Measurements from ENCODE around the gene PPP1R2.

Gene PPP1R2

GRCh38 chr3:195574497-195575304 lies 31.6 kb upstream of the PPP1R2 start:
- Histone ChIP-seq H3K4me3 (no peak overlapping the region), H3K36me3 (replicated peaks) (no peaks in the 10 kb centered on the region), H3K27me3 (ENCODE audit: low read depth) (no peaks in the 10 kb centered on the region), H3K4me1 (no peaks in the 10 kb centered on the region), H3K9me3 (no peaks in the 10 kb centered on the region)
- in situ Hi-C loops (cut with MboI; ENCODE audit: low sequenced_read_pairs) = no loop called here
- DNase-seq (ENCODE audit: low spot score in 2 of 2) = no peak

GRCh38 chr3:195573611-195574496 lies 30.7 kb upstream of the PPP1R2 start:
- Histone ChIP-seq H3K4me3 (no peak overlapping the region), H3K9me3 (no peaks in the 10 kb centered on the region), H3K36me3 (replicated peaks) (no peaks in the 10 kb centered on the region), H3K27me3 (ENCODE audit: low read depth) (no peaks in the 10 kb centered on the region), H3K4me1 (no peaks in the 10 kb centered on the region)
- in situ Hi-C loops (cut with MboI; ENCODE audit: low sequenced_read_pairs) = no loop called here
- no peak for DNase-seq (ENCODE audit: low spot score in 2 of 2)

GRCh38 chr3:195571361-195571760 lies 28.2 kb upstream of the PPP1R2 start:
- DNase-seq (ENCODE audit: low spot score in 2 of 2) = no peak
- no peaks in the 10 kb centered on the region; the same call in 1 of the 2 replicates for H3K4me1 ChIP-seq
- H3K36me3 ChIP-seq (replicated peaks) = no peaks in the 10 kb centered on the region
- no peaks in the 10 kb centered on the region for H3K27me3 ChIP-seq (ENCODE audit: low read depth)
- no peaks in the 10 kb centered on the region for H3K9me3 ChIP-seq
- H3K4me3 ChIP-seq = no peak overlapping the region
- in situ Hi-C loops (cut with MboI; ENCODE audit: low sequenced_read_pairs) = no loop called here

- Histone ChIP-seq H3K36me3 (replicated peaks) (no peaks in the 10 kb centered on the region), H3K4me1 (no peaks in the 10 kb centered on the region; the same call in 1 of the 2 replicates), H3K27me3 (ENCODE audit: low read depth) (no peaks in the 10 kb centered on the region), H3K4me3 (no peak overlapping the region), H3K9me3 (no peaks in the 10 kb centered on the region)
- in situ Hi-C loops (cut with MboI; ENCODE audit: low sequenced_read_pairs) = no loop called here
- DNase-seq (ENCODE audit: low spot score in 2 of 2) = no peak
Observed at GRCh38 chr3:195570912-195571311, 27.8 kb upstream of the PPP1R2 start.

GRCh38 chr3:195570344-195570743 lies 27.2 kb upstream of the PPP1R2 start:
- Histone ChIP-seq H3K27me3 (ENCODE audit: low read depth) (no peaks in the 10 kb centered on the region), H3K9me3 (no peaks in the 10 kb centered on the region), H3K4me1 (no peaks in the 10 kb centered on the region; the same call in 1 of the 2 replicates), H3K36me3 (replicated peaks) (no peaks in the 10 kb centered on the region), H3K4me3 (no peak overlapping the region)
- DNase-seq (ENCODE audit: low spot score in 2 of 2) = no peak
- in situ Hi-C loops (cut with MboI; ENCODE audit: low sequenced_read_pairs) = no loop called here

- in situ Hi-C loops (cut with MboI; ENCODE audit: low sequenced_read_pairs) = no loop called here
- H3K4me3 ChIP-seq = no peak overlapping the region
- H3K9me3 ChIP-seq = no peaks in the 10 kb centered on the region
- no peaks in the 10 kb centered on the region; the same call in 1 of the 2 replicates for H3K4me1 ChIP-seq
- H3K36me3 ChIP-seq (replicated peaks) = no peaks in the 10 kb centered on the region
- no peaks in the 10 kb centered on the region for H3K27me3 ChIP-seq (ENCODE audit: low read depth)
- no peak for DNase-seq (ENCODE audit: low spot score in 2 of 2)
Observed at GRCh38 chr3:195568630-195569029, 25.5 kb upstream of the PPP1R2 start.

- Histone ChIP-seq H3K36me3 (replicated peaks) (no peaks in the 10 kb centered on the region), H3K27me3 (ENCODE audit: low read depth) (no peaks in the 10 kb centered on the region), H3K4me3 (no peak overlapping the region), H3K4me1 (no peaks in the 10 kb centered on the region; the same call in 1 of the 2 replicates), H3K9me3 (no peaks in the 10 kb centered on the region)
- peak; percentile 23 to 73 for DNase-seq (ENCODE audit: low spot score in 2 of 2)
- in situ Hi-C loops (cut with MboI; ENCODE audit: low sequenced_read_pairs) = no loop called here
Observed at GRCh38 chr3:195566797-195567196, 23.7 kb upstream of the PPP1R2 start.

GRCh38 chr3:195565716-195566115 lies 22.6 kb upstream of the PPP1R2 start:
- Histone ChIP-seq H3K27me3 (ENCODE audit: low read depth) (no peaks in the 10 kb centered on the region), H3K4me3 (no peak overlapping the region), H3K9me3 (no peaks in the 10 kb centered on the region), H3K4me1 (no peaks in the 10 kb centered on the region; the same call in 1 of the 2 replicates), H3K36me3 (replicated peaks) (no peaks in the 10 kb centered on the region)
- DNase-seq (ENCODE audit: low spot score in 2 of 2) = no peak
- in situ Hi-C loops (cut with MboI; ENCODE audit: low sequenced_read_pairs) = no loop called here

- H3K36me3 ChIP-seq (replicated peaks) = no peaks in the 10 kb centered on the region
- DNase-seq (ENCODE audit: low spot score in 2 of 2) = no peak
- H3K4me3 ChIP-seq = no peak overlapping the region
- no peaks in the 10 kb centered on the region for H3K9me3 ChIP-seq
- no peaks in the 10 kb centered on the region; the same call in 1 of the 2 replicates for H3K4me1 ChIP-seq
- in situ Hi-C loops (cut with MboI; ENCODE audit: low sequenced_read_pairs) = no loop called here
- no peaks in the 10 kb centered on the region for H3K27me3 ChIP-seq (ENCODE audit: low read depth)
Observed at GRCh38 chr3:195563317-195563716, 20.2 kb upstream of the PPP1R2 start.

- no peak for DNase-seq (ENCODE audit: low spot score in 2 of 2)
- in situ Hi-C loops (cut with MboI; ENCODE audit: low sequenced_read_pairs) = no loop called here
- Histone ChIP-seq H3K9me3 (no peaks in the 10 kb centered on the region), H3K4me3 (no peak overlapping the region), H3K36me3 (replicated peaks) (no peaks in the 10 kb centered on the region), H3K4me1 (no peaks in the 10 kb centered on the region; the same call in 1 of the 2 replicates), H3K27me3 (ENCODE audit: low read depth) (0 out of 2 replicates have a peak, but pooled peaks cover 2% of the 10 kb centered on the region)
Observed at GRCh38 chr3:195559723-195560409, 16.7 kb upstream of the PPP1R2 start.

- Histone ChIP-seq H3K27me3 (ENCODE audit: low read depth) (0 out of 2 replicates have a peak, but pooled peaks cover 2% of the 10 kb centered on the region), H3K4me1 (no peaks in the 10 kb centered on the region; the same call in 1 of the 2 replicates), H3K4me3 (no peak overlapping the region), H3K9me3 (no peaks in the 10 kb centered on the region), H3K36me3 (replicated peaks) (no peaks in the 10 kb centered on the region)
- DNase-seq (ENCODE audit: low spot score in 2 of 2) = peak in 1 of 2 experiments; percentile 31
- in situ Hi-C loops (cut with MboI; ENCODE audit: low sequenced_read_pairs) = no loop called here
Observed at GRCh38 chr3:195558602-195559001, 15.5 kb upstream of the PPP1R2 start.

- H3K36me3 ChIP-seq (replicated peaks) = no peaks in the 10 kb centered on the region
- H3K27me3 ChIP-seq (ENCODE audit: low read depth) = 0 out of 2 replicates have a peak, but pooled peaks cover 2% of the 10 kb centered on the region
- H3K4me1 ChIP-seq = no peaks in the 10 kb centered on the region; the same call in 1 of the 2 replicates
- H3K9me3 ChIP-seq = no peaks in the 10 kb centered on the region
- no peak for DNase-seq (ENCODE audit: low spot score in 2 of 2)
- in situ Hi-C loops (cut with MboI; ENCODE audit: low sequenced_read_pairs) = no loop called here
- no peak overlapping the region for H3K4me3 ChIP-seq
Observed at GRCh38 chr3:195557322-195557721, 14.2 kb upstream of the PPP1R2 start.

- Histone ChIP-seq H3K36me3 (replicated peaks) (no peaks in the 10 kb centered on the region), H3K9me3 (no peaks in the 10 kb centered on the region), H3K27me3 (ENCODE audit: low read depth) (0 out of 2 replicates have a peak, but pooled peaks cover 2% of the 10 kb centered on the region), H3K4me3 (no peak overlapping the region), H3K4me1 (no peaks in the 10 kb centered on the region; the same call in 1 of the 2 replicates)
- DNase-seq (ENCODE audit: low spot score in 2 of 2) = peak in 1 of 2 experiments; percentile 39
- in situ Hi-C loops (cut with MboI; ENCODE audit: low sequenced_read_pairs) = no loop called here
Observed at GRCh38 chr3:195556390-195556789, 13.3 kb upstream of the PPP1R2 start.

All from HAP-1 (cell line).